ENCODE results near the gene ARHGAP6.

The ARHGAP6 gene

DNA sequence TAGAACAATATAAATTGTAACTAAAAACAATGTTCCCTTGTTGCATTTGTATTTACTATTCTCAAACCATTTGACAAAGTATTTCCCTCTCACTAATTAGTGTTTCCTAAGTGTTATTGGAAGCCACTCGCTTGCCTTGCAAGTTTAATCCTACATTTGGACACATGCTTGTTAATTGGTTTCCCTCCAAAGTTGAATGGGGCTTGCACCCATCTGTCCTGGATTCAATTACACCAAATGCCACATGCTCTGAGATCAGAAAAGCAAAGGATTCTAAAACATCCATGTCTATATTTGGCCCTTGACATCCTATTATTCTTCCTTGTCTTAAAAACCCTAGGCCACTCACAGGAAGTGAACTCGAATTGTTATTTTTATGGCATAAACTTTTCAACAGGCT, 225.9 kb downstream of the ARHGAP6 start:
- DNase-seq, result no peak
- H3K9me3 ChIP-seq (ENCODE audit: control extremely low read depth in 1 of 5, control insufficient read depth in 4 of 5, insufficient read depth in 2 of 5, low read depth in 1 of 5, low read length in 4 of 5), result no peaks in the 10 kb centered on the region
- H3K27me3 ChIP-seq (replicated peaks in 2 of 5; ENCODE audit: control insufficient read depth in 4 of 5, insufficient read depth in 5 of 5, low read length in 4 of 5), result peaks cover 0 to 2% (median 0%) of the 10 kb centered on the region in 5 experiments
- H3K4me3 ChIP-seq (ENCODE audit: control insufficient read depth in 1 of 7, extremely low read depth in 1 of 7, insufficient read depth in 4 of 7, low read depth in 2 of 7, low read length in 6 of 7), result no peak overlapping the region
- ChIA-PET POLR2A (no interaction called here), CTCF (no interaction called here)
- no peaks in the 10 kb centered on the region for H3K4me1 ChIP-seq (ENCODE audit: control extremely low read depth in 1 of 4, control insufficient read depth in 4 of 4, insufficient read depth in 4 of 4, low read length in 3 of 4)
- no peaks in the 10 kb centered on the region for H3K36me3 ChIP-seq (ENCODE audit: control insufficient read depth in 4 of 4, insufficient read depth in 4 of 4, low read length in 3 of 4)
- WGBS (ENCODE audit: insufficient coverage), result 80% methylated on average over 1 of the region's 2 CpGs
- no peak overlapping the region for H3K27ac ChIP-seq (ENCODE audit: insufficient read depth in 1 of 2, low read depth in 1 of 2, low read length in 2 of 2, poor library complexity in 1 of 2, severe bottlenecking in 2 of 2)

DNA sequence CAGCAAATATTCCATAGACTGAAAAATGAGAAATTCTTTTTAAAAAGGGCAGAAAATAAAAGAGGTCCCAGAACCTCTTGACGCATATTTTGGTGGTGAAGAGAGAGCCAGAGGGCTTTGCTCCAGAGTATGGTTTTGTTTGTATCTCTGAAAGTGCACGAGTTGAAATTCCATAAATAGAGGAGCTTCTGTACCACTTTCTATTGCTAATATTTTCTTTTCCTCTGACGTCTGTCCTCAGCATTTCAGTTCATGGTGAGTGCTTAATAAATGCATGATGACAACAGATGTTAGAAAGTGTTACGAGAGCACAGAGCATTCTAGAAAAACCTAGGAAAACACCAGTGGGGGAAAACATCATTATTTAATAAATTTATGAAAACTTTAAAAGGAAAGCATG, 227.0 kb downstream of the ARHGAP6 start:
- WGBS (ENCODE audit: insufficient coverage), result 50% methylated on average over 1 of the region's 4 CpGs
- no peak for DNase-seq
- ChIA-PET POLR2A (no interaction called here), CTCF (no interaction called here)
- H3K9me3 ChIP-seq (ENCODE audit: control extremely low read depth in 1 of 5, control insufficient read depth in 4 of 5, insufficient read depth in 2 of 5, low read depth in 1 of 5, low read length in 4 of 5), result no peaks in the 10 kb centered on the region
- no peak overlapping the region for H3K4me3 ChIP-seq (ENCODE audit: control insufficient read depth in 1 of 7, extremely low read depth in 1 of 7, insufficient read depth in 4 of 7, low read depth in 2 of 7, low read length in 6 of 7)
- H3K36me3 ChIP-seq (ENCODE audit: control insufficient read depth in 4 of 4, insufficient read depth in 4 of 4, low read length in 3 of 4), result no peaks in the 10 kb centered on the region
- peaks cover 0 to 3% (median 0%) of the 10 kb centered on the region in 5 experiments for H3K27me3 ChIP-seq (replicated peaks in 2 of 5; ENCODE audit: control insufficient read depth in 4 of 5, insufficient read depth in 5 of 5, low read length in 4 of 5)
- H3K4me1 ChIP-seq (ENCODE audit: control extremely low read depth in 1 of 4, control insufficient read depth in 4 of 4, insufficient read depth in 4 of 4, low read length in 3 of 4), result no peaks in the 10 kb centered on the region
- no peak overlapping the region for H3K27ac ChIP-seq (ENCODE audit: insufficient read depth in 1 of 2, low read depth in 1 of 2, low read length in 2 of 2, poor library complexity in 1 of 2, severe bottlenecking in 2 of 2)

DNA sequence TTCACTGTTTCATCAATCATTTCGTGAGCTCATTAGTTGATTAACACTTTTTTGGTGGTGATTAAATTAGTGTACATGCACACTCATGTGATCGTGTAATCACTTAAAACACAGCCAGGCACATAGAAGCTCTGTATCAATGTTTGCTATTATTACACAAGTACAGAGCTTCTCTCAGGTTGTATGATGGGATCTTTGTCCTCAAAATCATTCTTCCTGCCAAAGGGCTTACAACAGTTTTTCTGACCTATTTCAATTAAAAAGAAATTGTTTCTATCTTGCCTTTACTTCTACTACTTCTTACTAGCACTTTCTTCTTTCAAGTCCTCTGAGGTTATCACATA, 227.4 kb downstream of the ARHGAP6 start:
- 80% methylated on average over 1 of the region's 2 CpGs for WGBS (ENCODE audit: insufficient coverage)
- ChIA-PET CTCF (no interaction called here), POLR2A (no interaction called here)
- Histone ChIP-seq H3K4me3 (ENCODE audit: control insufficient read depth in 1 of 7, extremely low read depth in 1 of 7, insufficient read depth in 4 of 7, low read depth in 2 of 7, low read length in 6 of 7) (no peak overlapping the region), H3K4me1 (ENCODE audit: control extremely low read depth in 1 of 4, control insufficient read depth in 4 of 4, insufficient read depth in 4 of 4, low read length in 3 of 4) (no peaks in the 10 kb centered on the region), H3K9me3 (ENCODE audit: control extremely low read depth in 1 of 5, control insufficient read depth in 4 of 5, insufficient read depth in 2 of 5, low read depth in 1 of 5, low read length in 4 of 5) (no peaks in the 10 kb centered on the region), H3K27me3 (replicated peaks in 2 of 5; ENCODE audit: control insufficient read depth in 4 of 5, insufficient read depth in 5 of 5, low read length in 4 of 5) (peaks cover 0 to 5% (median 0%) of the 10 kb centered on the region in 5 experiments), H3K27ac (ENCODE audit: insufficient read depth in 1 of 2, low read depth in 1 of 2, low read length in 2 of 2, poor library complexity in 1 of 2, severe bottlenecking in 2 of 2) (no peak overlapping the region), H3K36me3 (ENCODE audit: control insufficient read depth in 4 of 4, insufficient read depth in 4 of 4, low read length in 3 of 4) (no peaks in the 10 kb centered on the region)
- no peak for DNase-seq

DNA sequence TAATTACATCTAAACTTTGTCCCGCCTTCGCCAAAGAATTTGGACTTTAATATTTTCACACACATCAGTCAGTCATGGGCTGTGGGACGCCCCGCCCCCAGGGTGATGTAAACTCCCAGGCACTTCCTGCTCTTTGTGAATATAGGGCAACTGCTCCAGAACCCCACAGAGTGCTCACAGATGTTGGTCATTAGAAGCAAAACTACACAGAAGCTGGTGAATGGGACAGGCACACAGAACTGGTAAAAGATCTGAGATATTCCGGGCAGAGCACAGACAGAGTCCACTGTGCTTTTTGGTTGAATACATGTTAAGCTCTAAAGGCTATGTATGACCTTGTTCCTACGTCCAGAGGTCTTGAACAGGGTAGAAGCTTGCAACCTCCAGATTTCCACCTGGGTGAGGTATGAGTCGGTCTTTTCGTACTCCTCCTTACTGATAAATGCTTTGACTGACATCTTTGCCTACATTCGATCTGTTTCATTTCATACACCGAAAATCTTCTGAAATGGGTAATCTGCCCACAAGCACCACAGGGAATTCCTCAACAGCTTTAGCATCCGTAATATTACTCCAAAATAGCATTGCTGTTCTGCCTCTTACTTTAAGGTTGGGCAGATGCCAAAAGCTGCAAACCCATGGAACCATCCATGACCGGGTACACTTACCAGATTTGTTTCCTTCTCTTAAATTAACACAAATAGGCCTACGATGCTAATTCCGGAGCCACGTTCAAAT, 227.9 kb downstream of the ARHGAP6 start:
- H3K27me3 ChIP-seq (replicated peaks in 2 of 5; ENCODE audit: control insufficient read depth in 4 of 5, insufficient read depth in 5 of 5, low read length in 4 of 5), result peaks cover 0 to 5% (median 0%) of the 10 kb centered on the region in 5 experiments
- H3K9me3 ChIP-seq (ENCODE audit: control extremely low read depth in 1 of 5, control insufficient read depth in 4 of 5, insufficient read depth in 2 of 5, low read depth in 1 of 5, low read length in 4 of 5), result no peaks in the 10 kb centered on the region
- CTCF ChIA-PET, result no interaction called here
- POLR2A ChIA-PET, result no interaction called here
- H3K36me3 ChIP-seq (ENCODE audit: control insufficient read depth in 4 of 4, insufficient read depth in 4 of 4, low read length in 3 of 4), result no peaks in the 10 kb centered on the region
- H3K27ac ChIP-seq (ENCODE audit: insufficient read depth in 1 of 2, low read depth in 1 of 2, low read length in 2 of 2, poor library complexity in 1 of 2, severe bottlenecking in 2 of 2), result no peak overlapping the region
- 80% methylated on average over 10 of the region's 15 CpGs for WGBS (ENCODE audit: insufficient coverage)
- no peak for DNase-seq
- no peaks in the 10 kb centered on the region for H3K4me1 ChIP-seq (ENCODE audit: control extremely low read depth in 1 of 4, control insufficient read depth in 4 of 4, insufficient read depth in 4 of 4, low read length in 3 of 4)
- H3K4me3 ChIP-seq (ENCODE audit: control insufficient read depth in 1 of 7, extremely low read depth in 1 of 7, insufficient read depth in 4 of 7, low read depth in 2 of 7, low read length in 6 of 7), result no peak overlapping the region

DNA sequence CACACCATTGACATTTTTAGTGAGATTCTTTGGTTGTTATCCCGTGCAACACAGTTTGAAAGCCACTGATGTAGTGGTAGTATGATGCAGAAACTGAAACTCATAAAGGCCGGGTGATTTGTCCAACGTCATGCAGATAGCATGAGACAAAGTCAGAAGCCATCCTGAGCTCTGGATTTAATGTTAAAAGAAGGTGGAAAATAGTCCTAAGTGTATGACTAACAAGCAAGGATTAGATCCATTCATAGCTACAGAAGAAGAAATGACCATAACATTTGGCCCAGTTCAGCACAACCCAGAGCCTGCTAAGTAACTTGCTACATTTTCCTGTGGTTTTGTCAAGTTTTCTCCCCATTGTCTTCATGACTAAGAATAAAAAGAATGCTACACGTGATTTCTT, 230.2 kb downstream of the ARHGAP6 start:
- ChIA-PET CTCF (interaction anchor here (1.1 kb wide), 1 partner anchor 287 kb away, joined by 3 read pairs; no protein-coding TSS in a partner anchor), POLR2A (no interaction called here)
- H3K36me3 ChIP-seq (ENCODE audit: control insufficient read depth in 4 of 4, insufficient read depth in 4 of 4, low read length in 3 of 4), result no peaks in the 10 kb centered on the region
- H3K9me3 ChIP-seq (ENCODE audit: control extremely low read depth in 1 of 5, control insufficient read depth in 4 of 5, insufficient read depth in 2 of 5, low read depth in 1 of 5, low read length in 4 of 5), result no peaks in the 10 kb centered on the region
- H3K4me3 ChIP-seq (ENCODE audit: control insufficient read depth in 1 of 7, extremely low read depth in 1 of 7, insufficient read depth in 4 of 7, low read depth in 2 of 7, low read length in 6 of 7), result no peak overlapping the region
- WGBS (ENCODE audit: insufficient coverage), result 67% methylated on average over 3 of the region's 4 CpGs
- peaks cover 0 to 5% (median 0%) of the 10 kb centered on the region in 5 experiments for H3K27me3 ChIP-seq (replicated peaks in 2 of 5; ENCODE audit: control insufficient read depth in 4 of 5, insufficient read depth in 5 of 5, low read length in 4 of 5)
- no peaks in the 10 kb centered on the region for H3K4me1 ChIP-seq (ENCODE audit: control extremely low read depth in 1 of 4, control insufficient read depth in 4 of 4, insufficient read depth in 4 of 4, low read length in 3 of 4)
- no peak for DNase-seq
- no peak overlapping the region for H3K27ac ChIP-seq (ENCODE audit: insufficient read depth in 1 of 2, low read depth in 1 of 2, low read length in 2 of 2, poor library complexity in 1 of 2, severe bottlenecking in 2 of 2)

DNA sequence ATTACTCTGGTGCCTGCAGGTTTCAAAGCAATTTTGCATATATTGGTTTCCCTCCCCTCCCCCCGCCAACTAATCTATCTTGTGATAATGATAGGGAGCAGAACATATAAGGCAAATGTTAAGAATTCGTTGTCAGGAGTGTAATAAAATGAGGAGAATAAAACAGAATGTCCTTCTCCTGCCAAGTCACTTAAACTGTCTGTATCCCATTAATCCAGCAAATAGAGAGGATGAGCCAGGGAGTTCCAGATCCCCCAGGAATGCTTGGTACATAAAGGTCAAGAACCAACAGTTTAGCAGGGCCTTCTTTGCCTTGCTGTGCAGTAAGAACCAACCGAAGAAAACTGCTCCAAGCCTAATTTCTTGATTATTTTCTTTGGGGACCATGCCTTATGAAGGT, 231.1 kb downstream of the ARHGAP6 start:
- H3K4me3 ChIP-seq (ENCODE audit: control insufficient read depth in 1 of 7, extremely low read depth in 1 of 7, insufficient read depth in 4 of 7, low read depth in 2 of 7, low read length in 6 of 7), result no peak overlapping the region
- DNase-seq, result no peak
- H3K27ac ChIP-seq (ENCODE audit: insufficient read depth in 1 of 2, low read depth in 1 of 2, low read length in 2 of 2, poor library complexity in 1 of 2, severe bottlenecking in 2 of 2), result no peak overlapping the region
- H3K36me3 ChIP-seq (ENCODE audit: control insufficient read depth in 4 of 4, insufficient read depth in 4 of 4, low read length in 3 of 4), result no peaks in the 10 kb centered on the region
- ChIA-PET POLR2A (no interaction called here), CTCF (no interaction called here)
- 83% methylated on average over 1 of the region's 3 CpGs for whole genome bisulfite sequencing (ENCODE audit: insufficient coverage)
- H3K27me3 ChIP-seq (replicated peaks in 2 of 5; ENCODE audit: control insufficient read depth in 4 of 5, insufficient read depth in 5 of 5, low read length in 4 of 5), result peaks cover 0 to 5% (median 0%) of the 10 kb centered on the region in 5 experiments
- no peaks in the 10 kb centered on the region for H3K9me3 ChIP-seq (ENCODE audit: control extremely low read depth in 1 of 5, control insufficient read depth in 4 of 5, insufficient read depth in 2 of 5, low read depth in 1 of 5, low read length in 4 of 5)
- no peaks in the 10 kb centered on the region for H3K4me1 ChIP-seq (ENCODE audit: control extremely low read depth in 1 of 4, control insufficient read depth in 4 of 4, insufficient read depth in 4 of 4, low read length in 3 of 4)

DNA sequence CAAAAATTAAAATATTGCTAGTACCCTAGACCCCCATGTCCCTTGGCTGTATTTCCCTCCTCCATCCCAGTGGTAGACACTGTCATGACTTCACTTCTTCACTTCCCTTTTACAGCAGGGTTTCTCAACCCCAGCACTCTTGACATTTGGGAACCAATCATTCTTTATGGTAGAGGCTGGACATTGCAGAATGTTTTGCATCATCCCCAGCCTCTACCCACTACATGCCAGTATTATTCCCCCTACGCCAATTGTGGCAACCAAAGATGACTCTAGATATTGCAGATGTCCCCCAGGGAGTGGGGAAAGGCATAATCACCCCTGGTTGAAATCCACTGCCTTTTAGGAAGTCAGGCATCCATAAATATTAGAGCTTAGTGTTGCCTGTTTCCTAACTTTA, 233.9 kb downstream of the ARHGAP6 start:
- H3K27me3 ChIP-seq (replicated peaks in 2 of 5; ENCODE audit: control insufficient read depth in 4 of 5, insufficient read depth in 5 of 5, low read length in 4 of 5), result peaks cover 0 to 11% (median 3%) of the 10 kb centered on the region in 5 experiments
- no peaks in the 10 kb centered on the region for H3K36me3 ChIP-seq (ENCODE audit: control insufficient read depth in 4 of 4, insufficient read depth in 4 of 4, low read length in 3 of 4)
- CTCF ChIA-PET, result no interaction called here
- H3K4me3 ChIP-seq (ENCODE audit: control insufficient read depth in 1 of 7, extremely low read depth in 1 of 7, insufficient read depth in 4 of 7, low read depth in 2 of 7, low read length in 6 of 7), result no peak overlapping the region
- POLR2A ChIA-PET, result no interaction called here
- no peak overlapping the region for H3K27ac ChIP-seq (ENCODE audit: insufficient read depth in 1 of 2, low read depth in 1 of 2, low read length in 2 of 2, poor library complexity in 1 of 2, severe bottlenecking in 2 of 2)
- no peak for DNase-seq
- 88% methylated on average over 1 of the region's 1 CpG for WGBS (ENCODE audit: insufficient coverage)
- peaks cover 0 to 2% (median 0%) of the 10 kb centered on the region in 5 experiments for H3K9me3 ChIP-seq (ENCODE audit: control extremely low read depth in 1 of 5, control insufficient read depth in 4 of 5, insufficient read depth in 2 of 5, low read depth in 1 of 5, low read length in 4 of 5)
- peaks cover 0 to 7% (median 4%) of the 10 kb centered on the region in 4 experiments for H3K4me1 ChIP-seq (ENCODE audit: control extremely low read depth in 1 of 4, control insufficient read depth in 4 of 4, insufficient read depth in 4 of 4, low read length in 3 of 4)
